Neural progenitor cell (in vitro differentiated cells): Measurements from ENCODE around the gene ASGR1.
"Not testable (repeated sequence)": the region's sequence is repeated elsewhere in the genome, so short reads cannot be mapped to it uniquely, and the experiment has no call there.

ENCODE experiments used
- CTCF ChIP-seq: fragments of 200-600 bp; sonication (generic); IDR thresholded peaks from 2 replicates; pipeline ENCODE4 v1.5.1; 2017; ENCODE audit warnings: antibody characterized with exemption, mild to moderate bottlenecking
- EZH2 ChIP-seq: fragments of 200-600 bp; sonication (generic); IDR thresholded peaks from 2 replicates; pipeline ENCODE4 v1.6.1; 2017; ENCODE audit warnings: antibody characterized with exemption, mild to moderate bottlenecking, moderate library complexity

GRCh38 chr17:7158424-7158823 is 20.7 kb downstream of the ASGR1 start:
- not testable (repeated sequence) for TF ChIP-seq CTCF, EZH2
